ENCODE measurements around the gene VSIG10L2.
"Not testable (repeated sequence)": the region's sequence is repeated elsewhere in the genome, so short reads cannot be mapped to it uniquely, and the experiment has no call there.

Gene VSIG10L2

GRCh38 chr11:125945797-125946520 lies at the start of gene VSIG10L2:
TSS of gene VSIG10L2 (plus strand) at chr11:125946044. CDS start at chr11:125946056, 12 bp downstream.
- no peak for DNase-seq

- DNase-seq: no peak
Observed at GRCh38 chr11:125901872-125902271, 44.0 kb upstream of the VSIG10L2 start.

DNA sequence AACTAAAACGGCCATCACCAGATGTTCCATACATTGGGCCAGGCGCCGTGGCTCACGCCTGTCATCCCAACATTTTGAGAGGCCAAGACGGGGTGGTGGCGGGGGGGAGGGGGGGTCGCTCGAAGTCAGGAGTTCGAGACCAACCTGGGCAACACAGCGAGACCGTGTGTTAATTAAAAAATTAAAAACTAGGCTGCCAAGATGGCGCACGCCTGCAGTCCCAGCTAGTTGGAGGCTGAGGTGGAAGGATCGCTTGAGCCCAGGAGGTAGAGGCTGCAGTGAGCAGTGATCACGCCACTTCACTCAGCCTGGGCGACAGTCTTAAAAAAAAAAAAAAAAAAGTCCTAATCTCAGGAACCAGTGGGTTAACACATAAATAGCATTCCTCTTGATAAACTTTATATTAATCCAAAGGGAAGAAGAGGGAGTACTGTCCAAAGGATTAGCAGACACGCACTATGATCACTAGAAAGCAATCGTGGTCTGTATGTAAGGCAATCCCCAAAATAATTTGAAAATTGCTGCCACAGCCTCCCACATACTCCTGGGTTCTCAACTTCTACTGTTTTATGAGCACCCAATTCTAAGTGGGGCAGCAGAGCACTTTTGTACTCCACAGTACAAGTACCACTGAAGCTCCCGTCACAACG lies 43.4 kb upstream of the VSIG10L2 start:
- DNase-seq: no peak

GRCh38 chr11:125902927-125903710 lies 42.7 kb upstream of the VSIG10L2 start, which contains the start of gene PUS3:
TSS of gene PUS3 (minus strand) at chr11:125903206. CDS start at chr11:125896284, 6,922 bp downstream.
- DNase-seq: peak; percentile 88

GRCh38 chr11:125903711-125904659 lies 41.9 kb upstream of the VSIG10L2 start, which contains the start of gene DDX25:
TSS of gene DDX25 (plus strand) at chr11:125904508. CDS start at chr11:125904518, 10 bp downstream.
- DNase-seq: no peak

DNA sequence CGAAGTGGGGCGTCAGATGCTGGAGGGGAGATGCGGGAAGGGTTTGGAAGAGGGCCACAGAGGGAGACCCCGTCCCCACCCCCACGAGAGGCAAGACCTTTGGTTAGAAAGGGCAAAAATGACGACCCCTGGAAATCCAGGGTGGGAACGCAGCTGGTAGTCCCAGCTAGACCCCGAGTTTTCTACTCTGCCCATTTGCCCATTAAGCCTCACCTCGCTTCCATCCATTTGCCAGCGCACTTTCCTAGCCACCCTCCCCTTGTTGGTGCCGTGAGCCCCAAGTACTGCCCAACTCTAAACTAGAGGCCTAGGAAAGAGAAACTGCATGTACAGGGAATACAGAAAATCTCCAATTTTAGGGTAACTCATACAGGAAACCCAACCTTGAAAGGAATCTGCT lies 41.2 kb upstream of the VSIG10L2 start:
- DNase-seq: no peak

DNA sequence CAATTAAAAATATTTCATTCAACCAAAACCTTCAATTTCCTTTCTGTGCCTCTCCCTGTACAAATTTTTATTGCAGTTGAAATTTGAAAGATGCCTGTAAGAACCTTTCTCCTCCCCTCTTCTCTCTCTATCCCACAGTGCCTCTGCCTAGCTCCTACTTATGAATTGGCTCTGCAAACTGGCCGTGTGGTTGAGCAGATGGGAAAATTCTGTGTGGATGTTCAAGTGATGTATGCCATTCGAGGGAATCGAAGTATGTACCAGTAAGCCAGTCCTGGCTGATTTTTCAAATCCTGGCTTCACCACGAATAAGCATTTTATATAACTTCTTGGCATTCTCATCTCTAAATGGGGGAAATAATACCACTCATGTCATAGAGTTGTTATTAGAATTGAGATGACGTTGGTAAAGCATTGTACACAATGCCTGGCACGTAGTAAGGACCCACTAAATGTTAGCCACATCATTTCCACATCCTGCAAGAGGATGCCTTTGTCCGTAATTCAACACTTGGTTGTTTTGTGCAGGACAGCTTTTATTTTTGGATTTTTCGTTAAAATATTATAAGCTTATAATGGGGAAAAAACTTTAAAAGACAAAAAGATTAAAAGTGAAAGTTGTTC lies 35.5 kb upstream of the VSIG10L2 start:
- DNase-seq: no peak

DNA sequence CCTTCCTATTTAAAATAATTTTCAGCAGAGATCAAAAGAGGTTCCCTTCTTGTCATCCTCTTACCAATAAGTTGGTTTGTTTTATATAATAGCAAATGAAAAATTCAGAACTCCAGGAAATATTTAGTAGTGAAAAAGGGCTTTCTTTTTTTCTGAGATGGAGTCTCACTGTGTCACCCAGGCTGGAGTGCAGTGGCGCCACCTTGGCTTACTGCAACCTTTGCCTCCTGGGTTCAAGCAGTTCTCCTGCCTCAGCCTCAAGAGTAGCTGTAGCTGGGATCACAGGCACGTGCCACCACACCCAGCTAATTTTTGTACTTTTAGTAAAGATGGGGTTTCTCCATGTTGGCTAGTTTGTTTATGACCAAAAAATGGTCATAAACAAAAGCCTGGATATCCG lies 31.2 kb upstream of the VSIG10L2 start:
- DNase-seq: not testable (repeated sequence)

DNA sequence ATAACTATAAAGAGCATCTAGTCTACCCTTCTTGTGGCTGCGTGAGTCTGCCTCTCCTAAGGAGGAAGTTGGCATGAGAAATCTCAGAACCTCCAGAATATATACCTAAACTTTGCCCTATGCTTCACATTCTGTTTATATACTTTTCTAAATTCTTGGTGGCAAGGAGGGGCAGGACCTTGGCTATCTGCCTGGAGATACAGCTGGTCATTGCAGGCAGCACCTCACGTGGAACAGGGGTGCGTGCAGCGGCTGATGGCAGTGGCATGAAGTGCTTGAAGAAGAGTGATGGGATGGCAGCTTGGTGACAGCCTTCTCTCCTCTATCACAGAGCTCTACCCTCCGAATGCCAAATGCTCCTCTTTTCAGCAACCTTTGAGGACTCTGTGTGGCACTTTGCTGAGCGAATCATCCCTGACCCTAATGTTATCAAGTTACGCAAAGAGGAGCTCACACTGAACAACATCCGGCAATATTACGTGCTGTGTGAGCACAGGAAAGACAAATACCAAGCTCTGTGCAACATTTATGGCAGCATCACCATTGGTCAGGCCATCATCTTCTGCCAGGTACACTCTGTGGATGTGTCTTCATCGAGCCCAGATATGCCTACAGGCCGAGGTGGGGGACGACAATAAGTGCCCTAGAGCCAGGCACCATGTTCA lies 29.0 kb upstream of the VSIG10L2 start:
- DNase-seq: no peak

GRCh38 chr11:125918140-125918840 lies 27.6 kb upstream of the VSIG10L2 start:
- DNase-seq: no peak

DNA sequence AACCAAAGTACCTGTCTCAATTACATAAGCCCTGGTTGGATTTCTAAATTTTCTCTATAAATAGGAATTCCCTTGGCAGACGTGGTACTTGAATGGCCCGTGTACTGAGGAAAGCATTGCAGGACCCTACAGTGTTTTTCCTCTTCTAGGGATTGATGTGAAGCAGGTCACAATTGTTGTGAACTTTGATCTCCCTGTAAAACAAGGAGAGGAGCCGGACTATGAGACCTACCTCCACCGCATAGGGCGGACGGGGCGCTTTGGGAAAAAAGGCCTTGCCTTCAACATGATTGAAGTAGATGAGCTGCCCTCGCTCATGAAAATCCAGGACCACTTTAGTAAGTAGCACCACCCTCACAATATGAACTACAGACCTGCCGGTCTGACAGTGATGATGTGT lies 24.8 kb upstream of the VSIG10L2 start:
- DNase-seq: no peak

DNA sequence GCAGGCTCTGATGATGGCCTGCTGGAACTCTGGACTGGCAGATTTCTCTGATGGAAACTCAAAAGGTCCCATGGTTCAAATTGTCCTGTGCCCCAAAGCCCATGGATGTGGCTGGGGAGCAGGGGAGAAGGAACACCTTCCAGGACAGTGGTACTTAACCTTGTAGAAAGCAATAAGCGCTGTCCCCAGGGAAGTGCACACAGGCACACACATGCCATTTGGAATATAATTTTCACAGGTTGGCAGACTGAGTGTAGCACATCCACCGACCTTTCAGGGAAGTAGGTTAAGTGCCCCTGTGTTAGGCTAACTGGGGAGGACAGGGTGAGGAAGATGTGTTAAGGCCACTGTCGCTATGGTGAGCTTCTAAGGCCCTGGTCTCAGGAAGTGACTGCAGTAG lies 23.7 kb upstream of the VSIG10L2 start:
- DNase-seq: no peak

DNA sequence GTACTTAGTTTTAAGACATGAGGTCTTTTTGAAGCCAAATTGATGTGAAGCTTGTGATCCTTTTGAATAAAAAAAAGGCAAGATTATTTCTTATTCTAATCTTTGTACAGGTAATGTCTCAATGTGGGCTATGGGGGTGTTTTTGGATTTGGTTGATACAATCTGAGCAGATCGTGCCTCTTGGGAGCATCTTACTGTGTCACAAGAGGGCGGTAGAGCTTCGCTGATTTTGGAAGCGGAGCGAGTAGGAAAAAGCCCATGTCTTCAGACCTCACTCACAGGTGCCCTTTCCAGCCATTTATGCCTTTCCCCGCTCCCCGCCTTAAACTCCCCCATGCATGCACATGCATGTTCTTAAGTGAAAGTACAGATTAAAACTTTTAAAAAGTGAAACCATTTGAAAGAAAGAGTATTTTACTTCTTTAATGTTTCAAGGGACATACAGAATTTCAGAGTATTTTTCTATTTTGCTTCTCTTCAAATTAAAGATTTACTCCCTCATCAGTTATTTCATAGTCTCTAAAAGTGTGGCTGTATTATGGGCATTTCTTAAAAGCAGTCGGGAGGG lies 22.7 kb upstream of the VSIG10L2 start:
- DNase-seq: peak; percentile 20

DNA sequence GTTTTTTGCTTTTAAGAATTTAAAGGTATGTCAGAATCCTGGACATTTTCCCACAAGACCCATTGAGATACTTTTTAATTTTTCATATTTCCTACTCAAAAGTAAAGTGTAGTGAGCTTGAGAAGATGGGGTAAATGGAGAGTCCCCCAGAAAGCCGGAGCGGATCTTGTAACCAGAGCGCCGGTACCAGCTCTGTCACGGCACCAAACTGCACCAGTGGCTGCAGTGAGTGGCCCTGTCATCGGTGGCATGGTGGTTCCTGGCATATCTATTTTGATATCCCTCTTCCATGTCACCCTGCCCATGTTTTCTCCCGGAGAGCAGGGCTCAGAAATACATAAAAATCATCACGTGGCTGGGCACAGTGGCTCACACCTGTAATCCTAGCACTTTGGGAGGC lies 22.2 kb upstream of the VSIG10L2 start:
- DNase-seq: no peak

DNA sequence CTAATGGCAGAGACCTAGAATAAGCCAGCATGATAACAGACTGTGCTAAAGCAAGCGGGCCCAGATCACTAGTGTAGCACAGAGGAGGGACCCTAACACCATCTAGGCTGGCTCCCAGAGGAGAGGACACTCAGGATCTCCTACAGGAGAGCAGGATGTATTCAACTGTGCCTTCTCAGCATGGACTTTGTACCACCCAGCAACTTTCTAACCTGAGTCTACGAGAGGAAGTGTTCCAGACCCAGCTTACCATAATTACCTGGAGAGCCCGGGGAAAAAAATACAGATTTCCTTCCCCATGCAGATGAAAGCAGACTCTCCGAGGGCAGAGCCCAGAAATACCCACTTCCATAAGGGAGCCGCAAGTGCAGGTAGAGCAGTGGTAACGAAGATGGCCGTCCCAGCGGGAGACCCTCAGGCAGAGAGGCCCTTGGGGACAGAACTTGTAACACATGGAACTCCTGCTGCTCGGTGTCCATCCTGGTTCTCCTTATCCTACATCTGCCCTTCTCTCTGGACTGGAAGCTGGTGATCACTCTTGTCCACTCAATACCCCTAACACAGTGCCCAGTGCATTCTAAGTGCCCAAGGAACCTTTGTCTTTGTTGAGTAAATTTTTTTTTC lies 21.3 kb upstream of the VSIG10L2 start:
- DNase-seq: no peak

DNA sequence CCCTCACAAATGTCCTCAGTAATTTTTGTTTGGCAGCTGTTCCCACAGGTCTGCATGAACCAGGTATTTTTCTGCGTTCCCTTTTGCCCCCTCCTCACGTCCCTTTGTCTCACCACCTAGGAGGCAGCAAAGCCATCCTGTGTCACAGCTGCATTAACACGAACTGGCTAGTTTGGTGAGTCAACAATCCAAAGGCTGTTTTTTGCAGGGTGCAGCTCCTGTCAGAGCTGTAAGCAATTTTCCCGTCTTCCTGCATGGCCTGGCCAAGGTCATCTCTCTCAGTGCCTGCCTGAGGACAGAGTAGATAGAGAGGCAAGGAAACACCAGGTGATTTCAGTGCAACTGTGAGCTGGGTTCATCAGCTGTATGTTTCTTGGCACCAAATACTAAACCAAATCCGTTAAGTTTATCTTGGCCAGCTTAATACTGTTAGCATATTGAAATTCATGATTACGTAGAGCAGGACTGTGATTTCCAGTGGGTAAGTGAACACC lies 20.6 kb upstream of the VSIG10L2 start:
- no peak for DNase-seq

- no peak for DNase-seq
Observed at GRCh38 chr11:125925804-125926203, 20.0 kb upstream of the VSIG10L2 start.

DNA sequence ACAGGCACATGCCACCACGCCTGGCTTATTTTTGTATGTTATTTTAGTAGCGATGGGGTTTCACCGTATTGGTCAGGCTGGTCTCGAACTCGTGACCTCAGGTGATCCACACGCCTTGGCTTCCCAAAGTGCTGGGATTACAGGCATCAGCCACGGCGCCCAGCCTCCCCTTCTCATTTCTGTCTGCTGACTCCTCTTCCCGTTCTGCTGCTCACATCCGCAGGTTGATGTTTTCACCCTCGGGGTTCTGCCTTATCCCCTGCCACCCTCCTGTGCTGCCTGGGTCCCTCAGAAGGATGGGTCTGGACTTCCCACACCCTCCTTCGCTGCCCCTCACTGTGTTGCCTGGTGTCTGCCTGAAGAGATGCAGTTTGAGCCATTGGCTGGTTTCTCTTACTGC lies 19.2 kb upstream of the VSIG10L2 start:
- no peak for DNase-seq

DNA sequence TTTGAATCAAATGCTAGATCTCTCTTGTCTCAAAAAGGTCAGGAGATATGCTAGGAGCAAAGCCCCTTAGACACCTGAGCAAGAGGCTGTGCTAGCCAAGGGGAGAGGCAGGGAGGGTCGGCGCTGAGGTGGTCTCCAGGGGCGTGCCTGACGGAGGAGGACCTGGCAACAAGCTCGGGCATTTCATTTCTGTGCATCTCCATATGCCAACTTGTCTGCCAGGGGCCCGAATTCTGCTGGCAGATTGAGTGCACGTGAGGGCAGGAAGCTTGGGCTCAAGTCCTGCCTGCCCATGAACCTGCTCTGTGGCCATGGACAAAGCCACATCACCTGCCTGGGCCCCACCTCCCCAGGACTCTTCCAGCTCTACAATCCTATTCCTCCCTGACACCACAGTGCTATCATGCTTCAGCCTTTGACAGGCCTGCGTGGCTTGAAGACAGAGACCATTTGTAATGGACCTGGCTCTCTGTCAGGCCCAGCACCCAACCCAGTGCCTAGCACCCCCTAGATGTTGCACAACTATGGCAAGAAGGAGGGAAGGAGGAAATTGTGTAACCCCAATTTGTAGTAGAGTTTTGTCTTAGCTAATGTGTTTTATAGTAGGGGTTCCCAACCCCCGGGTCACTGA lies 16.3 kb upstream of the VSIG10L2 start:
- DNase-seq: no peak

All from stimulated activated naive CD4-positive, alpha-beta T cell treated with Interleukin-2 at 50 U/mL for 16 hours (primary cell).